Measurements from ENCODE around the gene TAC3. TPM values are rescaled to one million over a fixed set of nuclear protein-coding genes. Genes with fewer than 3 reads are reported as not detected.

TAC3 gene
- total RNA-seq = not detected
- long read RNA-seq = 0 reads

DNA sequence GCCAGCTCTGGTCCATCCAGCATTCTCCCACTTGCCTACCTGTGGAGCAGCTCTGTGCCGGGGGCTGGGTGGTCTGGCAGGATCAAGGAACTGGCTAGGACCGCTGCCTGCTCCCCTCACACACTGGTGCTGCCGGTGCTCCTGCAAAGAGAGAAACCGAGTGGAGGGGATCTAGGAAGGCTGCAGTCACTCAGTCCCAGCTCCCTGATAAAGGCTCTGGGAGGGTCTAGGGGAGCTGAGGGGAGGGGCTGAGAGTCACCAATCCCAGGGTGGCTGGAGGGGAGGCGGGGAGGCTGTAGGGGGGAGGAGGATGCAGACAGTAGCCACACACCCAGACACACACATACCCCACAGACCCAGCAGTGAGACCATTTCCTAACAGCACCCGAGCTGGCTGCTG lies at the start of gene TAC3:
Gene TAC3, minus strand, starts transcription at position 182 of the 400 bp plus-strand sequence. CDS start 732 bp downstream, outside the sequence.
- WGBS (ENCODE audit: insufficient coverage, low coverage, low lambda C conversion rate, missing lambda C conversion rate) = 96% methylated on average over 5 of the region's 6 CpGs
- ATAC-seq = no peak

DNA sequence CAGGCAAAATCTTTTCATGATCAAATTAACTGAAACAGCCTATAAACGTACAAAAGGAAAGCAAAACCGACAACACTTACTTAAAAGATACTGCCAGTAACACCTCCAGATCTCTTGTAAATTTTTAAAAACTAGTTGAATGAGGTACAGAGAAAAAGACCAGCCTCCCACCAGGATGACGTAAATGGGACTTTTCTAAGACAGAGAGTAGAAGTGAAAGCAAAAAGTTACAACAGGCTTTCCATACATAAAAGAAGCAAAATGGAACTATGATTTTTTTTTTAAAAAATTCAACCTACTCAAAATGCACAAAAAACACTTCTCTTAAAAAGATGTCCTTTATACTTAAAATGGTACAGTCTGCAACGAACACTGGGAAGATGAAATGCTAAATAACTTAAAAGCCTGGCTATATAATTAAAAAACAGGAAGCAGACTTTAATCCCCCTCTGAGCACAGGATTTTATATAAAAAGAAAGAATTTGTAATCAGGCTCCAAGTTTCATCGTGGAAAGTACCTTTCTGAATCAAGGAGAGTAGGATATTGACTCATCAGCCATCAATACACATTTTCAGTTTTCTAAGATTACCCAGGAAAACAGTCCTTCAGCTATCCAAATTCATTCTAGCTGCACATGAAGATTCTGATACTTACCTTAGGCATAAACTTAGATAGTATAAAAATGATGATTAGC lies 47.8 kb upstream of the TAC3 start:
- ATAC-seq = peak in 2 of 4 donors; percentile 10 to 53
- Histone ChIP-seq H3K4me1 (no peaks in the 10 kb centered on the region), H3K27me3 (no peaks in the 10 kb centered on the region), H3K27ac (no peak overlapping the region), H3K9me3 (no peaks in the 10 kb centered on the region), H3K4me3 (no peak overlapping the region), H3K36me3 (peaks cover 0 to 7% (median 2%) of the 10 kb centered on the region in 4 donors)
- no peak for DNase-seq
- intact Hi-C loops (cut with DNase I) = no loop called here
- TF ChIP-seq, protein P1, sequence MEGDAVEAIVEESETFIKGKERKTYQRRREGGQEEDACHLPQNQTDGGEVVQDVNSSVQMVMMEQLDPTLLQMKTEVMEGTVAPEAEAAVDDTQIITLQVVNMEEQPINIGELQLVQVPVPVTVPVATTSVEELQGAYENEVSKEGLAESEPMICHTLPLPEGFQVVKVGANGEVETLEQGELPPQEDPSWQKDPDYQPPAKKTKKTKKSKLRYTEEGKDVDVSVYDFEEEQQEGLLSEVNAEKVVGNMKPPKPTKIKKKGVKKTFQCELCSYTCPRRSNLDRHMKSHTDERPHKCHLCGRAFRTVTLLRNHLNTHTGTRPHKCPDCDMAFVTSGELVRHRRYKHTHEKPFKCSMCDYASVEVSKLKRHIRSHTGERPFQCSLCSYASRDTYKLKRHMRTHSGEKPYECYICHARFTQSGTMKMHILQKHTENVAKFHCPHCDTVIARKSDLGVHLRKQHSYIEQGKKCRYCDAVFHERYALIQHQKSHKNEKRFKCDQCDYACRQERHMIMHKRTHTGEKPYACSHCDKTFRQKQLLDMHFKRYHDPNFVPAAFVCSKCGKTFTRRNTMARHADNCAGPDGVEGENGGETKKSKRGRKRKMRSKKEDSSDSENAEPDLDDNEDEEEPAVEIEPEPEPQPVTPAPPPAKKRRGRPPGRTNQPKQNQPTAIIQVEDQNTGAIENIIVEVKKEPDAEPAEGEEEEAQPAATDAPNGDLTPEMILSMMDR (IDR thresholded peaks at IDR 0.05) = no peak
- no peak for TF ChIP-seq POLR2A (IDR thresholded peaks at IDR 0.05)
- WGBS (ENCODE audit: insufficient coverage, low coverage, low lambda C conversion rate, missing lambda C conversion rate) = 49% methylated on average over 5 of the region's 5 CpGs

More for the DNA sequence above, at the start of gene TAC3:
- TF ChIP-seq, protein P1 (IDR thresholded peaks at IDR 0.05) = no peak
- no peak for TF ChIP-seq POLR2A (IDR thresholded peaks at IDR 0.05)
- Histone ChIP-seq H3K9me3 (no peaks in the 10 kb centered on the region), H3K4me1 (no peaks in the 10 kb centered on the region), H3K27me3 (no peaks in the 10 kb centered on the region), H3K36me3 (no peaks in the 10 kb centered on the region), H3K27ac (no peak within 1 kb of the TSS), H3K4me3 (no peak within 1 kb of the TSS)
- intact Hi-C loops (cut with DNase I) = loop anchor here in 1 of 2 donors (5.0 kb wide), 1 partner anchor 41 kb away; no protein-coding TSS in a partner anchor
- DNase-seq = no peak

DNA sequence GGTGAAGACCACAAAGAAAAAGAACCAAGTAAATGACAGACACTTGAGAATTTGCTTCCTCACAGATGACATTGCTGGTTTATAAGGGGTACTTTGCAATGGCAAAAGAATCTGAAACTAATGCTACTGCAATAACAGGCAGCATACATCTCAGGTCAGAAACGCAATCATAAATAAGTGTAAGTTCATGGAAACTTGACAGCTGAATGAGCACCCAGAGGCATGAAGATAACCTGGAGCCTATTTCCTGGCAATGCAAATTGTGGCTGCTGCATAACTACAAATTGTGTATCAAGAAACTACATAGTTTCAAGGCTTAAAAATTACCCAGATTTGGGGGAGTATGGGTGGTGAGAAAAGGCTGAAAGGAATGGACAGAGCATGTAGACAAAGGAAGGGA lies 42.1 kb upstream of the TAC3 start:
- 85% methylated on average over 1 of the region's 1 CpG for WGBS (ENCODE audit: insufficient coverage, low coverage, low lambda C conversion rate, missing lambda C conversion rate)
- no peak overlapping the region for H3K27ac ChIP-seq
- DNase-seq (no peak), ATAC-seq (no peak)
- H3K36me3 ChIP-seq = peaks cover 0 to 7% (median 2%) of the 10 kb centered on the region in 4 donors
- H3K9me3 ChIP-seq = no peaks in the 10 kb centered on the region
- TF ChIP-seq, protein P1 (IDR thresholded peaks at IDR 0.05) = no peak
- no peak for TF ChIP-seq POLR2A (IDR thresholded peaks at IDR 0.05)
- H3K27me3 ChIP-seq = no peaks in the 10 kb centered on the region
- no peak overlapping the region for H3K4me3 ChIP-seq
- intact Hi-C loops (cut with DNase I) = loop anchor here in 1 of 2 donors (5.0 kb wide), 1 partner anchor 41 kb away; the partner anchor contains the start of gene TAC3
- no peaks in the 10 kb centered on the region for H3K4me1 ChIP-seq

DNA sequence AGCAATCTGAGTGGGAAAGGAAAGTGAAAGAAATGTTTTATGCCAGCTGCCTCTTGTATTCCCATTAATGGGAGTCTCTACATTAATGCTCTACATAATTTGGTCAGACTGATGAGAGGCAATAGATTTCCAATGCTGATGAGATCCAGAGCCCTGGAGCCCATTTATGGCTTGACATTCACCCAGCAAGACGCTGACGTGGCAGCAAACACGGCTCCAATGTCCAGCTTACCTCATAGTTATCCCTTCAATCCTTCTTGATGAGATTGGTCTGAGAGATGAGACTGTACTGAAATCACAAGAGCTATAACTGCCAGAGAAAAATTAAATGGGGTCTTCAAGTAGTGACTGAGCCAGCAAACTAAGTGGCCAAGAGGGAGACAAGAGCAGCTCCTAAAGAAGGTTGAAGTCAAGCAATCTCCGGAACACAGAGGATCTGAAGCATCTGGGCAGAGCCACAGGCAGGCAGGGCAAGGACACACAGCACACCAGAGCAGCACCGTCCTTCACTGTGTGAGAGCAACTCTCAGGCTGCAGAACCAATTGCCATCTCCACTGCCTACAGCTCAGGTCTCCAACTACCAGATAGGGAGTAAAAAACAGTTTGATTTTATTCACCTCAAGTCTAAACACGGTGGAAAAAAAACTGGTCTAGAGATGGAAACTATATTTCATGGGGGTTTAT lies 40.9 kb upstream of the TAC3 start:
- WGBS (ENCODE audit: insufficient coverage, low coverage, low lambda C conversion rate, missing lambda C conversion rate) = 85% methylated on average over 6 of the region's 6 CpGs
- Histone ChIP-seq H3K4me1 (no peaks in the 10 kb centered on the region), H3K9me3 (no peaks in the 10 kb centered on the region), H3K36me3 (peaks cover 0 to 7% (median 2%) of the 10 kb centered on the region in 4 donors), H3K27ac (no peak overlapping the region), H3K4me3 (no peak overlapping the region), H3K27me3 (no peaks in the 10 kb centered on the region)
- DNase-seq (no peak), ATAC-seq (no peak)
- TF ChIP-seq, protein P1 (IDR thresholded peaks at IDR 0.05) = no peak
- no peak for TF ChIP-seq POLR2A (IDR thresholded peaks at IDR 0.05)
- intact Hi-C loops (cut with DNase I) = loop anchor here in 1 of 2 donors (5.0 kb wide), 1 partner anchor 40 kb away; the partner anchor contains the start of gene TAC3

Data from right lobe of liver (tissue), 6 donors.